ENCODE results near the gene CYP2C9.
"Not testable (repeated sequence)": the region's sequence is repeated elsewhere in the genome, so short reads cannot be mapped to it uniquely, and the experiment has no call there.

CYP2C9 gene

GRCh38 chr10:94938383-94938782 is at the start of gene CYP2C9:
TSS of gene CYP2C9 (plus strand) at chr10:94938658. CDS start at chr10:94938683, 25 bp downstream.
- DNase-seq, result no peak

- DNase-seq, result no peak
These were observed 49.3 kb upstream of the CYP2C9 start for GRCh38 chr10:94889123-94889522.

- DNase-seq, result no peak
These were observed 48.0 kb upstream of the CYP2C9 start for GRCh38 chr10:94890264-94891022.

GRCh38 chr10:94898414-94898813 is 40.0 kb upstream of the CYP2C9 start:
- DNase-seq, result not testable (repeated sequence)

GRCh38 chr10:94902080-94902479 is 36.4 kb upstream of the CYP2C9 start:
- DNase-seq, result no peak

GRCh38 chr10:94902570-94902969 is 35.9 kb upstream of the CYP2C9 start:
- DNase-seq, result no peak

GRCh38 chr10:94904506-94905148 is 33.8 kb upstream of the CYP2C9 start:
- DNase-seq, result not testable (repeated sequence)

GRCh38 chr10:94916423-94916822 is 22.0 kb upstream of the CYP2C9 start:
- DNase-seq, result no peak

GRCh38 chr10:94936721-94937120 is 1.7 kb upstream of the CYP2C9 start:
- DNase-seq, result no peak

GRCh38 chr10:94943432-94944103 is 5.1 kb downstream of the CYP2C9 start:
- not testable (repeated sequence) for DNase-seq

GRCh38 chr10:94946181-94946580 is 7.7 kb downstream of the CYP2C9 start:
- not testable (repeated sequence) for DNase-seq

- no peak for DNase-seq
These were observed 25.4 kb downstream of the CYP2C9 start for GRCh38 chr10:94963901-94964300.

GRCh38 chr10:94983555-94983954 is 45.1 kb downstream of the CYP2C9 start:
- DNase-seq, result no peak

GRCh38 chr10:94989192-94989591 is 50.7 kb downstream of the CYP2C9 start:
- DNase-seq, result no peak

GRCh38 chr10:94991243-94991888 is 52.9 kb downstream of the CYP2C9 start:
- DNase-seq, result no peak

GRCh38 chr10:94992811-94993210 is 54.4 kb downstream of the CYP2C9 start:
- no peak for DNase-seq

GRCh38 chr10:94997741-94998174 is 59.3 kb downstream of the CYP2C9 start:
- DNase-seq, result no peak

GRCh38 chr10:95026461-95026860 is 88.0 kb downstream of the CYP2C9 start:
- no peak for DNase-seq

GRCh38 chr10:95031656-95032055 is 93.2 kb downstream of the CYP2C9 start:
- no peak for DNase-seq

GRCh38 chr10:95034401-95034800 is 95.9 kb downstream of the CYP2C9 start:
- no peak for DNase-seq

- DNase-seq, result no peak
These were observed 97.2 kb downstream of the CYP2C9 start for GRCh38 chr10:95035332-95036295.

GRCh38 chr10:95039281-95039680 is 100.8 kb downstream of the CYP2C9 start:
- DNase-seq, result no peak

All from activated CD4-positive, alpha-beta T cell treated with anti-CD3 and anti-CD28 coated beads for 48 hours (primary cell).